Uterus (tissue), 4 donors: ENCODE measurements around the gene RAB11FIP4. TPM values are rescaled to one million over a fixed set of nuclear protein-coding genes. Genes with fewer than 3 reads are reported as not detected.

Experiments
- DNase-seq, 2 donors: peaks; one replicate each; pipeline ENCODE4 v3.0.0-alpha.2; 2019 to 2020
- H3K27ac ChIP-seq, 2 donors: fragments of 200-600 bp; sonication (generic); 1 replicate in 1 of 2; 2 replicates in 1 of 2; pipeline ENCODE4 v1.5.1; 2016 to 2018
- H3K27me3 ChIP-seq, 2 donors: fragments of 200-600 bp; sonication (generic); one replicate each; pipeline ENCODE4 v1.5.1; 2018 to 2019; ENCODE audit warnings: control low read depth in 1 of 2
- H3K36me3 ChIP-seq, 2 donors: fragments of 200-600 bp; sonication (generic); one replicate each; pipeline ENCODE4 v1.5.1; 2019; ENCODE audit warnings: control low read depth in 1 of 2
- H3K4me1 ChIP-seq, 2 donors: fragments of 200-600 bp; sonication (generic); one replicate each; pipeline ENCODE4 v1.5.1; 2018 to 2019; ENCODE audit warnings: control low read depth in 1 of 2
- H3K4me3 ChIP-seq, 2 donors: fragments of 200-600 bp; sonication (generic); 1 replicate in 1 of 2; 2 replicates in 1 of 2; pipeline ENCODE4 v1.5.1; 2018 to 2019; ENCODE audit warnings: mild to moderate bottlenecking in 1 of 2
- H3K9me3 ChIP-seq, 2 donors: fragments of 200-600 bp; sonication (generic); one replicate each; pipeline ENCODE4 v1.5.1; 2019; ENCODE audit warnings: control low read depth in 1 of 2
- POLR2A ChIP-seq, 2 donors: fragments of 450-650 bp; IDR thresholded peaks; one replicate each; pipeline ENCODE4 v1.6.1; 2016; ENCODE audit warnings: antibody characterized with exemption in 2 of 2, mild to moderate bottlenecking in 1 of 2, moderate library complexity in 1 of 2
- intact Hi-C: fragments of 100-400 bp; cut with DNase I; formaldehyde crosslinking; loops from one replicate; pipeline ENCODE4 v1.15.1; 2023; ENCODE audit warnings: low total_unique reads
- total RNA-seq, 4 donors: library from RNA; depleted of rRNA in 3 of 4; stranded (reverse); fragments of >200 nt in 3 of 4; gene quantifications; one replicate each; pipeline versions ENCODE4 v1.1.0 to v1.2.4, GENCODE V29; 2014 to 2023
- TF ChIP-seq, protein P1 (sequence below), 4 experiments: fragments of 200-600 bp in 2 of 4; fragments of 450-650 bp in 2 of 4; sonication (generic) in 2 of 4; IDR thresholded peaks; one replicate each; pipeline ENCODE4 v1.5.1; 2016 to 2019; ENCODE audit warnings: antibody characterized with exemption in 4 of 4, mild to moderate bottlenecking in 2 of 4, moderate library complexity in 1 of 4
- donor health status: DM: yes; HTN: yes; CAD: no.

Gene RAB11FIP4
- total RNA-seq, 4 donors from 2014 or later = 7.2 to 12.0 TPM; not detected in 2

- no peaks in the 10 kb centered on the region for H3K27me3 ChIP-seq
- no peak for DNase-seq
- H3K36me3 ChIP-seq = no peaks in the 10 kb centered on the region
- no peak for TF ChIP-seq POLR2A (IDR thresholded peaks at IDR 0.05)
- TF ChIP-seq, protein P1, sequence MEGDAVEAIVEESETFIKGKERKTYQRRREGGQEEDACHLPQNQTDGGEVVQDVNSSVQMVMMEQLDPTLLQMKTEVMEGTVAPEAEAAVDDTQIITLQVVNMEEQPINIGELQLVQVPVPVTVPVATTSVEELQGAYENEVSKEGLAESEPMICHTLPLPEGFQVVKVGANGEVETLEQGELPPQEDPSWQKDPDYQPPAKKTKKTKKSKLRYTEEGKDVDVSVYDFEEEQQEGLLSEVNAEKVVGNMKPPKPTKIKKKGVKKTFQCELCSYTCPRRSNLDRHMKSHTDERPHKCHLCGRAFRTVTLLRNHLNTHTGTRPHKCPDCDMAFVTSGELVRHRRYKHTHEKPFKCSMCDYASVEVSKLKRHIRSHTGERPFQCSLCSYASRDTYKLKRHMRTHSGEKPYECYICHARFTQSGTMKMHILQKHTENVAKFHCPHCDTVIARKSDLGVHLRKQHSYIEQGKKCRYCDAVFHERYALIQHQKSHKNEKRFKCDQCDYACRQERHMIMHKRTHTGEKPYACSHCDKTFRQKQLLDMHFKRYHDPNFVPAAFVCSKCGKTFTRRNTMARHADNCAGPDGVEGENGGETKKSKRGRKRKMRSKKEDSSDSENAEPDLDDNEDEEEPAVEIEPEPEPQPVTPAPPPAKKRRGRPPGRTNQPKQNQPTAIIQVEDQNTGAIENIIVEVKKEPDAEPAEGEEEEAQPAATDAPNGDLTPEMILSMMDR (IDR thresholded peaks at IDR 0.05) = no peak
- H3K27ac ChIP-seq = no peak overlapping the region
- no peak overlapping the region for H3K4me3 ChIP-seq
- H3K9me3 ChIP-seq = no peaks in the 10 kb centered on the region
- intact Hi-C loops = no loop called here
- H3K4me1 ChIP-seq = no peaks in the 10 kb centered on the region
Measured at GRCh38 chr17:31401456-31402254, 10.2 kb downstream of the RAB11FIP4 start.

DNA sequence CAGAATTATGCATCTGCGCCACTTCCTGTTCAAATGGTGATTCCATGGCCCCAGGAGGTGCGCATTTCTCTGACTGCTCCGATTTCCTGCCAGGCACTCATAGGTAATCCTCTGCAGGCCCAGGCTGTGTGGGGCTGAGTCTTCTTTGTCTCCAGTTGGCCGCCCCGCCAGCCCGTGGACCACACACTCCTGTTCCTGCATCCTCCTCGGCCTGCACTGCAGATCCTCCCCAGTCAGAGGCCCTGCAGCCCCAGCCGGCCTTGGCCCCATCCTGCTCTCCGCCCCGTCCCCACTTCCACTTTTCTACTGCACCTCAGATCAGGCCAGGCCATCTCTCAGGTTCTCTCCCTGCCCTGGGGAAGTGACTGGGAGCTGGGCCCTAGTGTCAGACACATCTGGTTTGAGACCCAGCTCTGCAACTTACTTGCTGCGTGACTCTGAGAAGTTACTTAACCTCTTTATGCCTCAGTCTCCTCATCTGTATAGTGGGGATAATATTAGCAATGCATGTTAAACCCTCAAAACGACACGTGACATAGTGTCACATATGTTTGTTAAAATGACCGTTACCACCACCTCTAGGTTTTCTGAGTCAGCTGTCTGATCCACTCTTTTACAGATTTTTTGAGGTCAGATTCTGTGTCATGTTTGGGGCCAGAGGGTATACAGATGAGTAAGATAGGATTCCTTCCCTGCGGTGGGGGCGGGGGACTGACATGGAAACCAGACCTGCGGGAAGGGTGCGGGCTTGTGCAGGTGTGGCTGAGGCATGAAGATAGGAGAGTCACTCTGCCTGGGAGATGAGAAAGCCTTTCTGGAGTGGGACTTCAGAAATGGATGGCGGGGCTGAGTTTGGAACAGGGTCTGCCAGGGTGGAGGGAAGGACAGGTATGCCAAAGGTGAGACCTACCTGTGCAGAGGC, 12.8 kb downstream of the RAB11FIP4 start:
- H3K4me3 ChIP-seq = no peak overlapping the region
- DNase-seq = no peak
- intact Hi-C loops = no loop called here
- H3K4me1 ChIP-seq = no peaks in the 10 kb centered on the region
- H3K27me3 ChIP-seq = no peaks in the 10 kb centered on the region
- no peak for TF ChIP-seq POLR2A (IDR thresholded peaks at IDR 0.05)
- TF ChIP-seq, protein P1 (IDR thresholded peaks at IDR 0.05) = no peak
- no peaks in the 10 kb centered on the region for H3K9me3 ChIP-seq
- no peaks in the 10 kb centered on the region for H3K36me3 ChIP-seq
- H3K27ac ChIP-seq = no peak overlapping the region

DNA sequence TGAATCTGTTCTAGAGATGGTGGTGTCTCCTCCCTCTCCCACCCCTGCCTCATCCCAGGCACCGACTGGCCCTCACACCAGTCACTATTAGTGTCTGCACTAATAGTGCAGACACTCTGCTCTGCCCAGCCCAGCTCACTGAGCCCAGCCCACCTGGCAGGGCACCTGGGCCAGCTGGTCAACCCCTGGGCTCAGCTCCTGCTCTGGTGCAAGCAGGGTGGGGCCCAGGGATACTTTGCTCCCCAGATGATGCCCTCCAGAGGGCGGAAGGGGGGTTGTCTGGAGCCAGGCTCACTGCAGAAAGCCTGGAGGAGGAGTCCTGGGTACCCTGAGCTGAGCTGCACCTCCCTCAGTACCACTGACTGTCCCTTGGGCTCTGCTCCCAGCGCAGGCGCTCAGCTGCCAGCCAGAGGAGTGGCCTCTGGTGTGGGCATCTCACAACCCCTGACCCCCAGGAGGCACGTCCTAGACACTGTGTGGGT, 14.5 kb downstream of the RAB11FIP4 start:
- no peak overlapping the region for H3K4me3 ChIP-seq
- intact Hi-C loops = no loop called here
- DNase-seq = no peak
- H3K27me3 ChIP-seq = no peaks in the 10 kb centered on the region
- no peak for TF ChIP-seq POLR2A (IDR thresholded peaks at IDR 0.05)
- TF ChIP-seq, protein P1 (IDR thresholded peaks at IDR 0.05) = no peak
- no peaks in the 10 kb centered on the region for H3K36me3 ChIP-seq
- H3K4me1 ChIP-seq = no peaks in the 10 kb centered on the region
- H3K27ac ChIP-seq = no peak overlapping the region
- no peaks in the 10 kb centered on the region for H3K9me3 ChIP-seq

DNA sequence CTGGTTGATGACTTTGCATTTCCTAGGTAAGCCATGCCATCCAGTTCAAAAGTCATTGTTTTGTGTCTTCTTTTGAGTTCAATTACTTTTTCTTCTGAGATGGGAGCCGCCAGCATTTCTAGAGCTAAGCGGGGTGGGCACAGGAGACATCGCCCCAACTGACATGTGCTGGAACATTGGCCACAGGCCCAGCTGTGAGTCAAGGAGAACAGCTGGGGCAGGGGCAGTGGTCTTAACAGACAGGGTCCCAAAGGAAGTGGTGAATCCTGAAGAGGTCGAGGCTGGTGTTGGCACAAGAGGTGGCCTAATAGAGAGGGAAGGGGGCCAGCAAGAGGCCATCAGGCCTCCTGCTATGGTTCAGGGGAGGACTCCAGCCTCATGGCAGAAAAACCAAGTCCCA, 17.1 kb downstream of the RAB11FIP4 start:
- Histone ChIP-seq H3K4me1 (no peaks in the 10 kb centered on the region), H3K27me3 (no peaks in the 10 kb centered on the region), H3K27ac (no peak overlapping the region), H3K4me3 (no peak overlapping the region), H3K36me3 (no peaks in the 10 kb centered on the region), H3K9me3 (no peaks in the 10 kb centered on the region)
- intact Hi-C loops = no loop called here
- no peak for TF ChIP-seq POLR2A (IDR thresholded peaks at IDR 0.05)
- TF ChIP-seq, protein P1 (IDR thresholded peaks at IDR 0.05) = no peak
- DNase-seq = no peak
